ENCODE data around the gene MCTP2.

DNA sequence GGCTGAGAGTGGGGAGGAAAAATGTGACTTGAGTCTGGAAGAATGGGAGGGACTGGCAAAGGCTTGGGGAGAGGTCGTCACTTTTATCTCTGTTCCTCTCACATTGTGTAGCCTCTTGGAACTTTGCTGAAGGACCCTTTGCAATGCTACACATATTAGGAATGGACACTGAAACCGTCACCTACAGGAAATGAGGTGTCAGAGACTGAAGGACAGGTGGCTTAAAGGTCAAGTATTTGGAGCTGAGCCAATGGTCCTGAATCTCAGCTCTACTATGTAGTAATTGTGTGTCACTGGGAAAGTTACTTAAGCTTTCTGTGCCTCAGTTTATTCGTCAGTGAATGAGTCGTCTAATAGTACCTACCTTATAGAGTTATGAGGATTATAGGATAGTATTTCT, 14.7 kb downstream of the MCTP2 start:
- TF ChIP-seq, protein P1, sequence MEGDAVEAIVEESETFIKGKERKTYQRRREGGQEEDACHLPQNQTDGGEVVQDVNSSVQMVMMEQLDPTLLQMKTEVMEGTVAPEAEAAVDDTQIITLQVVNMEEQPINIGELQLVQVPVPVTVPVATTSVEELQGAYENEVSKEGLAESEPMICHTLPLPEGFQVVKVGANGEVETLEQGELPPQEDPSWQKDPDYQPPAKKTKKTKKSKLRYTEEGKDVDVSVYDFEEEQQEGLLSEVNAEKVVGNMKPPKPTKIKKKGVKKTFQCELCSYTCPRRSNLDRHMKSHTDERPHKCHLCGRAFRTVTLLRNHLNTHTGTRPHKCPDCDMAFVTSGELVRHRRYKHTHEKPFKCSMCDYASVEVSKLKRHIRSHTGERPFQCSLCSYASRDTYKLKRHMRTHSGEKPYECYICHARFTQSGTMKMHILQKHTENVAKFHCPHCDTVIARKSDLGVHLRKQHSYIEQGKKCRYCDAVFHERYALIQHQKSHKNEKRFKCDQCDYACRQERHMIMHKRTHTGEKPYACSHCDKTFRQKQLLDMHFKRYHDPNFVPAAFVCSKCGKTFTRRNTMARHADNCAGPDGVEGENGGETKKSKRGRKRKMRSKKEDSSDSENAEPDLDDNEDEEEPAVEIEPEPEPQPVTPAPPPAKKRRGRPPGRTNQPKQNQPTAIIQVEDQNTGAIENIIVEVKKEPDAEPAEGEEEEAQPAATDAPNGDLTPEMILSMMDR (CRISPR knock-in tag; IDR thresholded peaks at IDR 0.05), result no peak
- no peak for TF ChIP-seq ESRRA (CRISPR knock-in tag; IDR thresholded peaks at IDR 0.05; ENCODE audit: low read depth)

Data from HepG2 (cell line).